AML-193 (cell line): ENCODE data around the gene CAMSAP3.
"Not testable (repeated sequence)": the region's sequence is repeated elsewhere in the genome, so short reads cannot be mapped to it uniquely, and the experiment has no call there.

ENCODE experiments used
- DNase-seq, 2 experiments: peaks; one replicate each; lab custom pipeline; 2025; lab: John Stamatoyannopoulos, UW

CAMSAP3 gene

GRCh38 chr19:7595466-7596133, at the start of gene CAMSAP3:
CAMSAP3 (plus strand) TSS chr19:7595863; CDS start chr19:7596003, 140 bp downstream.
- DNase-seq: no peak

- peak; percentile 56 to 59 for DNase-seq
Measured at GRCh38 chr19:7545904-7546303, 49.8 kb upstream of the CAMSAP3 start.

- no peak for DNase-seq
Measured at GRCh38 chr19:7547159-7547558, 48.5 kb upstream of the CAMSAP3 start.

- DNase-seq: no peak
Measured at GRCh38 chr19:7549429-7550148, 46.1 kb upstream of the CAMSAP3 start.

- DNase-seq: no peak
Measured at GRCh38 chr19:7550169-7550770, 45.4 kb upstream of the CAMSAP3 start.

GRCh38 chr19:7550987-7551761, 44.5 kb upstream of the CAMSAP3 start:
- no peak for DNase-seq

GRCh38 chr19:7552781-7553180, 42.9 kb upstream of the CAMSAP3 start:
- no peak for DNase-seq

- no peak for DNase-seq
Measured at GRCh38 chr19:7554565-7554964, 41.1 kb upstream of the CAMSAP3 start.

- no peak for DNase-seq
Measured at GRCh38 chr19:7554990-7555864, 40.4 kb upstream of the CAMSAP3 start.

- DNase-seq: no peak
Measured at GRCh38 chr19:7556696-7557315, 38.9 kb upstream of the CAMSAP3 start.

GRCh38 chr19:7558667-7559066, 37.0 kb upstream of the CAMSAP3 start:
- no peak for DNase-seq

- no peak for DNase-seq
Measured at GRCh38 chr19:7559102-7559501, 36.6 kb upstream of the CAMSAP3 start.

GRCh38 chr19:7560255-7560654, 35.4 kb upstream of the CAMSAP3 start:
- DNase-seq: no peak

- no peak for DNase-seq
Measured at GRCh38 chr19:7561325-7561724, 34.3 kb upstream of the CAMSAP3 start.

GRCh38 chr19:7562646-7563393, 32.8 kb upstream of the CAMSAP3 start:
- no peak for DNase-seq

GRCh38 chr19:7564866-7565265, 30.8 kb upstream of the CAMSAP3 start:
- no peak for DNase-seq

GRCh38 chr19:7565332-7565731, 30.3 kb upstream of the CAMSAP3 start:
- no peak for DNase-seq

- no peak for DNase-seq
Measured at GRCh38 chr19:7570761-7571160, 24.9 kb upstream of the CAMSAP3 start.

- DNase-seq: no peak
Measured at GRCh38 chr19:7575434-7576040, 20.1 kb upstream of the CAMSAP3 start.

- not testable (repeated sequence) for DNase-seq
Measured at GRCh38 chr19:7577422-7577821, 18.2 kb upstream of the CAMSAP3 start.
